Measurements from ENCODE around the gene PIK3IP1. TPM values are rescaled to one million over a fixed set of nuclear protein-coding genes. Genes with fewer than 3 reads are reported as not detected.

The PIK3IP1 gene
- total RNA-seq, 1 experiment from 2014 or later: 0.87 TPM

DNA sequence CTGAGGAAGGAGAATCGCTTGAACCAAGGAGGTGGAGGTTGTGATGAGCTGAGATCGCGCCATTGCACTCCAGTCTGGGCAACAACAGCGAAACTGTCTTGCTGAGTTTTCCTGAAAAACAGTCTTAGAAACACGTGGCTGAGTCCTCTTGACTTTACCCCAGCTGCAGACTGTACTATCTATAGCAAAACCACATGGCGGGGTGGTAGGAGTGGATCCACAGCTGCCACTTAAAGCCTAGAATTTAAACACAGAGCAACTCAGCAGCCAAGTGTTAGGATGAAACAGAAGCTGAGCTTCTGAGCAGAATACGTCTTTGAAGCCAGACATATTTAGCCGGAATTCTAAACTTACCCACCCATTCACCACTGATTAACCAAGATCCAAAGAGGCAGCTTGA, 39.7 kb upstream of the PIK3IP1 start:
- DNase-seq: no peak
- H3K36me3 Mint-ChIP-seq (ENCODE audit: insufficient read depth in 1 of 3, low read depth in 3 of 3): peaks cover 50 to 95% (median 91%) of the 10 kb centered on the region in 3 experiments
- H2BK12ac ChIP-seq (ENCODE audit: insufficient read length, low read depth, low read length): no peak overlapping the region
- H3K56ac ChIP-seq (ENCODE audit: insufficient read length, low read depth, low read length): no peak overlapping the region
- H2AK5ac ChIP-seq (ENCODE audit: insufficient read length, low read length): no peak overlapping the region
- no peak overlapping the region for H4K91ac ChIP-seq (ENCODE audit: insufficient read length, low read depth, low read length)
- H3K4me3 Mint-ChIP-seq: no peak overlapping the region
- no peaks in the 10 kb centered on the region for H3K9me3 ChIP-seq (ENCODE audit: control insufficient read depth, low read depth, low read length)
- H2BK5ac ChIP-seq (ENCODE audit: insufficient read length, low read length): no peak overlapping the region
- no peak overlapping the region for H3K27ac Mint-ChIP-seq
- no peaks in the 10 kb centered on the region for H3K27me3 Mint-ChIP-seq (ENCODE audit: low read depth)
- H3K4ac ChIP-seq (ENCODE audit: low read depth, low read length): no peak overlapping the region
- H2AFZ ChIP-seq (ENCODE audit: low read length): no peak overlapping the region
- no peak overlapping the region for H3K27ac ChIP-seq (ENCODE audit: insufficient read length, low read depth, low read length)
- no peak overlapping the region for H2BK20ac ChIP-seq (ENCODE audit: low read depth, low read length, poor library complexity, severe bottlenecking)
- H3K9me3 Mint-ChIP-seq: no peaks in the 10 kb centered on the region
- H3K23ac ChIP-seq (ENCODE audit: insufficient read length, low read depth, low read length): no peak overlapping the region
- no peak overlapping the region for H3K9ac ChIP-seq (ENCODE audit: extremely low read depth, insufficient read length, low read length)
- no CpG with 5 or more reads among the region's 8 CpGs for WGBS (ENCODE audit: extremely low coverage, insufficient read length, low lambda C conversion rate)
- no peaks in the 10 kb centered on the region for H3K4me1 ChIP-seq (ENCODE audit: insufficient read depth, low read length)
- H4K8ac ChIP-seq (replicated peaks; ENCODE audit: insufficient read length, low read depth, low read length): no peak overlapping the region
- H3K27me3 ChIP-seq (ENCODE audit: insufficient read depth, low read length): no peaks in the 10 kb centered on the region
- no peaks in the 10 kb centered on the region for H3K79me2 ChIP-seq (ENCODE audit: insufficient read depth, low read length)
- no peak overlapping the region for H2BK15ac ChIP-seq (ENCODE audit: low read depth, low read length)
- H4K5ac ChIP-seq (ENCODE audit: insufficient read length, low read depth, low read length): no peak overlapping the region
- peaks cover 14 to 20% of the 10 kb centered on the region in 2 experiments for H3K4me1 Mint-ChIP-seq
- H3K4me2 ChIP-seq (ENCODE audit: insufficient read depth, insufficient read length, low read length): no peak overlapping the region
- H3K18ac ChIP-seq (ENCODE audit: insufficient read length, low read depth, low read length): no peak overlapping the region
- H2BK120ac ChIP-seq (ENCODE audit: low read depth, low read length, poor library complexity, severe bottlenecking): no peak overlapping the region
- peaks cover 3% of the 10 kb centered on the region for H3K79me1 ChIP-seq (ENCODE audit: insufficient read depth, low read depth, low read length, poor library complexity, severe bottlenecking)
- no peak overlapping the region for H3T11ph ChIP-seq (ENCODE audit: low read length)
- H3K23me2 ChIP-seq (ENCODE audit: insufficient read length, low read depth, low read length, poor library complexity, severe bottlenecking): no peaks in the 10 kb centered on the region
- no peaks in the 10 kb centered on the region for H4K20me1 ChIP-seq (ENCODE audit: control insufficient read depth, insufficient read depth, insufficient read length)
- no peak overlapping the region for H3K14ac ChIP-seq (ENCODE audit: insufficient read depth, low read length)
- TF ChIP-seq, protein P1, sequence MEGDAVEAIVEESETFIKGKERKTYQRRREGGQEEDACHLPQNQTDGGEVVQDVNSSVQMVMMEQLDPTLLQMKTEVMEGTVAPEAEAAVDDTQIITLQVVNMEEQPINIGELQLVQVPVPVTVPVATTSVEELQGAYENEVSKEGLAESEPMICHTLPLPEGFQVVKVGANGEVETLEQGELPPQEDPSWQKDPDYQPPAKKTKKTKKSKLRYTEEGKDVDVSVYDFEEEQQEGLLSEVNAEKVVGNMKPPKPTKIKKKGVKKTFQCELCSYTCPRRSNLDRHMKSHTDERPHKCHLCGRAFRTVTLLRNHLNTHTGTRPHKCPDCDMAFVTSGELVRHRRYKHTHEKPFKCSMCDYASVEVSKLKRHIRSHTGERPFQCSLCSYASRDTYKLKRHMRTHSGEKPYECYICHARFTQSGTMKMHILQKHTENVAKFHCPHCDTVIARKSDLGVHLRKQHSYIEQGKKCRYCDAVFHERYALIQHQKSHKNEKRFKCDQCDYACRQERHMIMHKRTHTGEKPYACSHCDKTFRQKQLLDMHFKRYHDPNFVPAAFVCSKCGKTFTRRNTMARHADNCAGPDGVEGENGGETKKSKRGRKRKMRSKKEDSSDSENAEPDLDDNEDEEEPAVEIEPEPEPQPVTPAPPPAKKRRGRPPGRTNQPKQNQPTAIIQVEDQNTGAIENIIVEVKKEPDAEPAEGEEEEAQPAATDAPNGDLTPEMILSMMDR (conservative IDR thresholded peaks at IDR 0.05): no peak
